ENCODE data around the gene PCOLCE2.

The PCOLCE2 gene

DNA sequence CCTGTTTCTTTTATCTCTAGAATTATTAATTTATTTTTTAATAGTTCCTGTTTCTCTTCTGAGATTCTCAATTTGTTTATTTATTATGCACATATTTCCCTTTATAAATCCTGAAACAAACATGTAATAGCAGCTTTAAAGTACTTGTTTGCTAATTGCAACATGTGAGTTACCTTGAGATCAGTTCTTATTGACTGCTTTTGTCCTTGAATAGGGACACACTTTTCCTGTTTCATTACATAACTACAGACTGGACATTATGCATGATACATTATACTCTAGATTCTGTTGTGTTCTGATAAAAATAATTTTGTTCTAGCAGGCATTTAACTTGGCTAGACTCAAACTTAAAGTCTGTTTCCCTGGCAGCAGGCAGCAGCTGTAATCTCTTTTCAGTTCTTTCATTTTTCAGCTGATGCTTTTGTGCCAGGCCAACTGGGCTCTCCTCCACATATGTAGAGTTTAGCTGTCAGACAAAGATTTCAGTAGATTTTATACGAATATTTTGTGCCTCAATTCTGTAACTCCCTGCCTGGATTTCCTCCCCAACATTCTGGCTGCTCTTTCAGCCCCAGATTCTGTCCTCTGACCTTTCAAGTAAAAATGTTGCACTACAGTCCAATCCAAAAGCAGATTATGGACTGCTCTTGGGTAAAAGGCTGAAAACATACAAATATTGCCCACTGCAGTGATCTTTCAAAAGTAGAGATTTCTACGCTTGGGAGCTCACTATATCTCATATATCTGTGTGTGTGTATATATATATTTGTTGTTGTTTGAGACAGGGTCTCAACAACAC lies 41.9 kb downstream of the PCOLCE2 start:
- no peaks in the 10 kb centered on the region for H3K36me3 Mint-ChIP-seq (ENCODE audit: insufficient read depth)
- no peaks in the 10 kb centered on the region for H3K4me1 Mint-ChIP-seq (ENCODE audit: low read depth in 2 of 2)
- ATAC-seq (replicated peaks) (no peak), DNase-seq (no peak)
- H3K27me3 Mint-ChIP-seq = peaks cover 0 to 22% of the 10 kb centered on the region in 2 donors
- H3K4me3 Mint-ChIP-seq = no peak overlapping the region
- no peak overlapping the region for H3K27ac Mint-ChIP-seq
- H3K9me3 Mint-ChIP-seq = no peaks in the 10 kb centered on the region

DNA sequence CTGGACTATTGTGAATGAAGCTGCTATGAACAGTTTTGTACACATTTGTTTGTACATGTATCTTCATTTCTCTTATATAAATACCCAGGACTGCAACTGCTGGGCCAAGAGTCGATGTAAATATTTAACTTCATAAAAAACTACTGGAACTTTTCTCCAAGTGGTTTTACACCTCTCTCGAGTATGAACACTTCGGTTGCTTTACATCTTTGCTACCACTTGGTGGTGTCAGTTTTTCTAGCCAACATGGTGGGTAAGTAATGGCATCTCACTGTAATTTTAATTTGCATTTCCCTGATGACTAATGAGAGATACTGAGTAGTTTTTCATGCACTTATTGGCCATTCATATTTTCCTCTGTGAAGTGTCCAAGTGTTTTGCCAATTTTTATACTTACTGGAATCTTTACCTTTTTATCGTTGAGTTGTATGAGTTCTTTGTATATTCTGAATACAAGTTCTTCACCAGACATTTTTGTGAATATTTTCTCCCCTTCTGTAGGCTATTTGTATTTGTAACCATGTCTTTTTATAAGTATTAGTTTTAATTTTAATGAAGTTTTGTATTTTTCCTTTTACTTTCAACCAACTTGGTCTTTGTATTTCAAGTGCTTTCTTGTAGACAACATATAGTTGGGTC lies 44.4 kb downstream of the PCOLCE2 start:
- ATAC-seq (replicated peaks) (no peak), DNase-seq (no peak)
- Mint-ChIP-seq H3K36me3 (ENCODE audit: insufficient read depth) (no peaks in the 10 kb centered on the region), H3K27me3 (peaks cover 0 to 22% of the 10 kb centered on the region in 2 donors), H3K27ac (no peak overlapping the region), H3K4me3 (no peak overlapping the region), H3K9me3 (no peaks in the 10 kb centered on the region), H3K4me1 (ENCODE audit: low read depth in 2 of 2) (no peaks in the 10 kb centered on the region)

DNA sequence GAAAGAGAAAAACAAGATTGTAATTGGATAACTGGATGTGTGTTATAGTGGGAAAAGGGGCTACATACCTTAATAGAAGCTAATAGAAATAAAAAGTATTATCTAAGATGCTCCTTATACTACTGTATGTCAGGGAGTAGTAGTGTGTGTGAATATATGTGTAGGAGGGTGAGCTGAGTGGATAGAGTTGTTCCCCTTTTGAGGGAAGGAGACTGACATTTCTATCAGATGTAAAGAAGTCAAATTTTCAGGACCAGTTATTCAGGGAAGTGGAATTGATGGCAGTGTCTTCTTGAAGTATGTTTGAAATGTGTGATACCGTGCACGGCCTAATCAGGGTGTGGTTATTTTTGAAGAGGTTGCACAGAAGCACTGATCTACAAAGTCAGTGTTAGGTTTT lies 49.1 kb downstream of the PCOLCE2 start:
- Mint-ChIP-seq H3K36me3 (ENCODE audit: insufficient read depth) (no peaks in the 10 kb centered on the region), H3K27ac (no peak overlapping the region)
- DNase-seq = no peak

DNA sequence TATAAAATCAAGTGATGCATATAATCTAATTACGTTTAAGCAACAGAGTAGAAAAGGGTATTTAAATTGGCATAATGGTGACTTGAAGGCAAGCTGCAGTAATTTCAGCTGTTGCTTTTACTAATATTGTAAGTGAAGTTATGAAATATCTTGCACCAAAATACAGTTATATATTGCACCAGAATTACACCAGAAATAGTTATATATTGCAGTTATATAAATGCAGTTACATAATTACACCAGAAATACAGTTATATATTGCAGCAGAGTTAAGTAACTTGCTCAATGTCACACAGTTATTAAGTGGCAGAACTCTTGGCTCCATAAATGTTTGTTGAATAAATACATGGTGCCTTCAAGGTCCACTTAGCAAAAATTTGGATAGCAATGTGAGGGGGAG lies 51.4 kb downstream of the PCOLCE2 start:
- no peaks in the 10 kb centered on the region for H3K9me3 Mint-ChIP-seq
- DNase-seq (no peak), ATAC-seq (replicated peaks) (no peak)
- H3K27ac Mint-ChIP-seq = no peak overlapping the region
- no peak overlapping the region for H3K4me3 Mint-ChIP-seq
- peaks cover 27 to 40% of the 10 kb centered on the region in 2 donors for H3K27me3 Mint-ChIP-seq
- H3K36me3 Mint-ChIP-seq (ENCODE audit: insufficient read depth) = no peaks in the 10 kb centered on the region
- H3K4me1 Mint-ChIP-seq (ENCODE audit: low read depth in 2 of 2) = no peaks in the 10 kb centered on the region

More for the DNA sequence above, 49.1 kb downstream of the PCOLCE2 start:
- H3K27me3 Mint-ChIP-seq = peaks cover 28 to 31% of the 10 kb centered on the region in 2 donors
- no peak overlapping the region for H3K4me3 Mint-ChIP-seq
- no peaks in the 10 kb centered on the region for H3K4me1 Mint-ChIP-seq (ENCODE audit: low read depth in 2 of 2)
- no peaks in the 10 kb centered on the region for H3K9me3 Mint-ChIP-seq
- no peak for ATAC-seq (replicated peaks)

DNA sequence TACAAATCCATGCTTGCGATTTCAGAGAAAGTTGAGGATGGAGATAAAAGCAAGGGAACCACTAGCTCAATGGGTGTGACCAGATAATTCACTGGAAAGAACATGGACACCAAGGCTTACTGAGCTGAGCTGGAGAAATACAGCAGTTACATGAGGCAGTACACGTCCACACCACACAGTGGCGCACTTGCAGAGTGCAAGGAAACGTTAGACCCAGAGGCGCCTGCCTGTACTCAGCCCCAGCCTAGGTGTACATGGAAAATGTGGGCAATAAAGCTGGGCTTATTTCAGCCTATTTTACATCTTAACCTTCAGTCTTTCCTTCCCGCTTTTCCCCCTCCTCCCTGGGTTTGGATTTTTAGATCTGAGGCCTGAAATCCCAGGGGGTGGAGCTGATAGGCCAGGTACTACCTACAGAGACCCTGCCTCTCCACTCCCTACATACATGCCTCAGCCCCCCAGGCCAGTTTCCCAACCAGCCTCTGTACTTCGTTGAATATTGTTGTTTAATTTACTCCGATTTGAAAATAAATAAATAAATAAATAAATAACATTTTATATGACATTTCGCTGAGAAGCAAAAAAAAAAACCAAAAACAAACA lies 60.1 kb downstream of the PCOLCE2 start:
- H3K4me1 Mint-ChIP-seq (ENCODE audit: low read depth in 2 of 2) = no peaks in the 10 kb centered on the region
- H3K27me3 Mint-ChIP-seq = peaks cover 44 to 58% of the 10 kb centered on the region in 2 donors
- no peaks in the 10 kb centered on the region for H3K36me3 Mint-ChIP-seq (ENCODE audit: insufficient read depth)
- H3K4me3 Mint-ChIP-seq = no peak overlapping the region
- no peaks in the 10 kb centered on the region for H3K9me3 Mint-ChIP-seq
- H3K27ac Mint-ChIP-seq = no peak overlapping the region
- DNase-seq = peak; percentile 39 to 48 (median 44)
- ATAC-seq (replicated peaks) = peak; percentile 84

DNA sequence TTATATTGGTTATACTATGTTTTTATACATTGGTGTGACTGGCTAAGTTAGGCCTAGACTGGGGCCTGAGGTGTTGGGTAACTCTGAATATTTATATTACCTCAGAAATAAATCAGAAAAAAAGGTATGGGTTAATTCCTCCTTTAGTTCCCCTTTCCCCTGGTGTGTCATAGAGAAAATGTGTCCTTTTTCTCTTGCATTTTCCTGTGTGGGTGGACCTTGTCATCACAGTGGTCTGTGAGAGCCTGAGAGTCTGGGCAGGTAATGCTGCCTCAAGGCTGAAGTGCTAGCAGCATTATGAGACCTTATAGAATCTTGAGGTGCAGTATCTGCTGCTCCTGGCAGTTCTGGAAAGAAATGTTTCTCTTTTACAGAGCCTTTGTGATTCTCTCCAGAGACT lies 69.7 kb downstream of the PCOLCE2 start:
- Mint-ChIP-seq H3K36me3 (ENCODE audit: insufficient read depth) (no peaks in the 10 kb centered on the region), H3K4me3 (no peak overlapping the region), H3K9me3 (no peaks in the 10 kb centered on the region), H3K27me3 (peaks cover 23 to 58% of the 10 kb centered on the region in 2 donors), H3K27ac (no peak overlapping the region), H3K4me1 (ENCODE audit: low read depth in 2 of 2) (no peaks in the 10 kb centered on the region)
- DNase-seq = no peak
- ATAC-seq (replicated peaks) = no peak

DNA sequence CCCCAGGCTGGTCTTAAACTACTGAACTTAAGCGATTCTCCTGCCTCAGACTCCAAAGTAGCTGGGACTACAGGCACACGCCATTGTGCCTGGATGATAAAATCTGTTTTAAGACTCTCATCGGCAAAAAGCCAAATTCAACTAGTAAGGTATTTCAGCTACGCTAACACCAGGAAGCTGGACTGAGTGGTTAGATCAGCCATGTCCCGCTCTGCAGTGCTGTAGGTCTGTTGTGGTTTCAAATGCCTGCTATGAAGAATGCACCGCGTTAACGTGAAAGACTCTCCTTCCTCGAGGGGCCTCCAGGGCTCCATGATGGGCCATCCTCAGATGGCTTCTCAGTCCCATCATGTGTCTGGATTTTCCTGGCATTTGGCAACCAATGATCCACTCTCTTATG lies 70.2 kb downstream of the PCOLCE2 start:
- Mint-ChIP-seq H3K36me3 (ENCODE audit: insufficient read depth) (no peaks in the 10 kb centered on the region), H3K27ac (no peak overlapping the region), H3K4me3 (no peak overlapping the region), H3K4me1 (ENCODE audit: low read depth in 2 of 2) (no peaks in the 10 kb centered on the region), H3K27me3 (peaks cover 21 to 55% of the 10 kb centered on the region in 2 donors), H3K9me3 (no peaks in the 10 kb centered on the region)
- ATAC-seq (replicated peaks) (no peak), DNase-seq (no peak)

DNA sequence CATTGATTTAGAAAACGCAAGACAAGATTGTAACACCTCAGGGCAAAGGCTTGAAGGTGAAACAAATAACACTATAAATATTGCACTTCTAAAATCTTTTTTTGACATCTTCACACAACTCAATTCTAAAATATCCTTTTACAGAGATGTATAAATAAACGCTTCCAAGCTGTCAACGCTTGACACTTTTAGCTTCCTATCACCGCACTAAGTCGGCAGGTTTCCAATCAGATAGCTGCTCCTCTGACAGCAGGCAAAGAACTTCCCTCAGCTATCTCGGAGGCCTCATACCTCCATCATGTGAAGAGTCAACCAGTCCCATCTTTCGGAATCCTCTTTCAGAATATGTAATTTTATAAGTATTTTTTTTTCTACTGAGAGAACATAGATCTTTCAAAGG lies 71.0 kb downstream of the PCOLCE2 start:
- ATAC-seq (replicated peaks) (no peak), DNase-seq (no peak)
- Mint-ChIP-seq H3K27ac (no peak overlapping the region), H3K4me1 (ENCODE audit: low read depth in 2 of 2) (no peaks in the 10 kb centered on the region), H3K4me3 (no peak overlapping the region), H3K36me3 (ENCODE audit: insufficient read depth) (no peaks in the 10 kb centered on the region), H3K27me3 (peaks cover 17 to 53% of the 10 kb centered on the region in 2 donors), H3K9me3 (no peaks in the 10 kb centered on the region)

DNA sequence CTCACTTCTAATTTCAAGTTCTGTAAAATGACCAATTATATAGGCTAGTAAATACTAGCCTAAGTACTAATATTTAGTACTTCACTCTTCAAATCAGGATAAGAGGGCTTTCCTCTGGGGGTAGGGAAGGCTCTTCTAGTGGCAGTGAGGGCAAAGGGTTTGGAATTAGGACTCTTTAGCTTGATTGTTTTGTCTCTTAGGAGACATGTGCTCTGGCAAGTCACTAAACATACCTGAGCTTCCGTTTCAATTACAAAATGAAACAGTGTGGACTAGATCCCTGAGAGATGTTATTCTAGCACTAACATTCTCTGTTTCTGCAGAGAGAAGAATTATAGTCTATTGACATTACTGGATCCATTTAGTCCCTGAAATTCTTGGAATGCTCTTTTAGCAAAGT lies 71.5 kb downstream of the PCOLCE2 start:
- Mint-ChIP-seq H3K4me3 (no peak overlapping the region), H3K4me1 (ENCODE audit: low read depth in 2 of 2) (no peaks in the 10 kb centered on the region), H3K36me3 (ENCODE audit: insufficient read depth) (no peaks in the 10 kb centered on the region), H3K9me3 (no peaks in the 10 kb centered on the region), H3K27me3 (peaks cover 23 to 51% of the 10 kb centered on the region in 2 donors), H3K27ac (no peak overlapping the region)
- DNase-seq = no peak
- ATAC-seq (replicated peaks) = no peak

DNA sequence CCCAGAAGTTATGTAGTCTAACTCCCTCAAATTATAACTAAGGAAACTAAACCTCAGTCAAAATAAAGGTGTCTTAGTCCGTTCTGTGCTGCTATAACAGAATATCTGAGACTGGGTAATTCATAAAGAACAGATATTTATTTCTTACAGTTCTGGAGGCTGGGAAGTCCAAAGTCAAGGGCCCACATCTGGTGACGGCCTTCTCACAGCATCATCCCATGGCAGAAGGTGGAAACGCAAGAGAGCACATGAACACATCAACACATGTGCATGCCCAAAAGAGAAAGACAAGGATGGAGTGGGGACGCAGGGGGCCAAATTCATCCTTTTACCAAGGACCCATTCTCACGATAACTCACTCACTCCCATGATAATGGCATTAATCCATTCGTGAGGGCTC lies 73.1 kb downstream of the PCOLCE2 start:
- Mint-ChIP-seq H3K9me3 (no peaks in the 10 kb centered on the region), H3K36me3 (ENCODE audit: insufficient read depth) (no peaks in the 10 kb centered on the region), H3K4me1 (ENCODE audit: low read depth in 2 of 2) (no peaks in the 10 kb centered on the region), H3K27ac (no peak overlapping the region), H3K27me3 (peaks cover 28 to 52% of the 10 kb centered on the region in 2 donors), H3K4me3 (no peak overlapping the region)
- ATAC-seq (replicated peaks) (no peak), DNase-seq (no peak)

DNA sequence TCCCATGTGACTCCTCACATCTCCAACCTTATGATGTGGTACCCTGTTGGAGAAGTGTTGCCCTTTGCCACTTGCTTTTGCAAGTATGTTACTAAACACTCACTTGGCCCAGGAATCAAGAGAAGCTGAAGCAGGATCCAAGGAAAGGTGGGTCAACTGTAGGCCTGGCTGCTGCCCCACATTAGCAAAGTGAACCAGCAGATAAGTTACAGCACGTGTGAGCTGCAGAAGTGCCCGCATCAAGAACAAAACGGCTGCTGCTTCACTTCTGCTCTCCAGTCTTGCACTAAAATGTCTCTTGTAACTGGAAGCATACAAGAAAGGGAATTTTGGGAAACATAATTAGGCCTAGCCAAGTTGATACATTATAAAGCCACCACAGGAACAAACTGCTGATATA lies 79.6 kb downstream of the PCOLCE2 start:
- Mint-ChIP-seq H3K9me3 (no peaks in the 10 kb centered on the region), H3K4me3 (no peak overlapping the region), H3K4me1 (ENCODE audit: low read depth in 2 of 2) (peaks cover 0 to 2% of the 10 kb centered on the region in 2 donors), H3K27ac (no peak overlapping the region), H3K36me3 (ENCODE audit: insufficient read depth) (peaks cover 7% of the 10 kb centered on the region), H3K27me3 (peaks cover 17 to 19% of the 10 kb centered on the region in 2 donors)
- no peak for DNase-seq
- no peak for ATAC-seq (replicated peaks)

DNA sequence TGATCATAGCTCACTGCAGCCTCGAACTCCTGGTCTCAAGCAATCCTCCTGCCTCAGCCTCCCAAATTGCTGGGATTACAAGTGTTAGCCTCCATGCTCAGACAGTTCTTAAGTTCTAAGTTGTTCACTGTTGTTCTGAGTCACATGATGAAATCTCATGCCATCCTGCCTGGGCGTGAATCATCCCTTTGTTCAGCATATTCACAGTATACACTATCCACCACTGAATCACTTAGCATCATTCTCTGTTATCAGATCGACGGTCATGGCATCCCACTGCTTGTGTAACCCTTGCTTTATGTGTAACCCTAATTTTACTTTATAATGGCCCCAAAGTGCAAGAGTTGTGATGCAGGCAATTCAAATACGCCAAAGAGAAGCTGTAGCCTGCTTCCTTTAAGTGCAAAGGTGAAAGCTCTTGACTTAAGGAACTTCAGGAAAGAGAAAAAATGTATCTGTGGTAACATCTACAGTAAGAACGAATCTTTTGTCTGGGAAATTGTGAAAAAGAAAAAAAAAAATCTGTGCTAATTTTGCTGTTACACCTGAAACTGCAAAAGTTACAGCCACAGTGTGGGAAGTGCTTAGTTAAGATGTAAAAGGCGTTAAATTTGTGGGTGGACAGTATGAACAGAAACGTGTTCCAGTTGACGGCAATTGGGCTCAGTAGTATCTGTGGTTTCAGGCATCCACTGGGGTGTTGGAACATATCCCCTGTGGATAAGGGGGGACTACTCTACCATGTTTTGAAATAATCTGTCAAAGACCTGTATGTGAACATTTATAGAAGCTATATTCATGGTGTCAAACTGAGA lies 80.6 kb downstream of the PCOLCE2 start:
- no peak for DNase-seq
- H3K4me3 Mint-ChIP-seq = no peak overlapping the region
- no peak overlapping the region for H3K27ac Mint-ChIP-seq
- no peaks in the 10 kb centered on the region for H3K9me3 Mint-ChIP-seq
- H3K36me3 Mint-ChIP-seq (ENCODE audit: insufficient read depth) = peaks cover 7% of the 10 kb centered on the region
- peaks cover 17 to 19% of the 10 kb centered on the region in 2 donors for H3K27me3 Mint-ChIP-seq
- no peak for ATAC-seq (replicated peaks)
- peaks cover 0 to 2% of the 10 kb centered on the region in 2 donors for H3K4me1 Mint-ChIP-seq (ENCODE audit: low read depth in 2 of 2)

DNA sequence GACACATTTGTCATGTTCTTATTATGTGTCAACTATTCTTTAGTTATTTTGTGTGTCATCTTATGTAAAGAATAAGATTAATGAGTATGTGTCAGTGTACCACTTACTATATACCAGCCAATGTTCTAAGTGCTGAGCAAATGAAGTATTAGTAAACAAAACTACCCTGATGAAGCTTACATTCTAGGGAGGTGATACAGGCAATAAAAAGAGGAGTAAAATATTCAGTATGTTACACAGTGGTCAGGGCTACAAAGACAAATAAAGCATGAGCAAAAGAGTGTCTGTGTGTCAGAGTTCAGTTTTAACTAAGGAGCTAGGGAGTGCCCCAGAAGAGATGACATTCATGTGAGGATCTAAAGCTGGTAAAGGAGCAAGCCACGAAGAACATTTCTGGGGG lies 86.0 kb downstream of the PCOLCE2 start:
- ATAC-seq (replicated peaks) (no peak), DNase-seq (no peak)
- H3K9me3 Mint-ChIP-seq = no peaks in the 10 kb centered on the region
- H3K27me3 Mint-ChIP-seq = no peaks in the 10 kb centered on the region
- H3K4me3 Mint-ChIP-seq = no peak overlapping the region
- no peaks in the 10 kb centered on the region for H3K4me1 Mint-ChIP-seq (ENCODE audit: low read depth in 2 of 2)
- H3K27ac Mint-ChIP-seq = no peak overlapping the region
- H3K36me3 Mint-ChIP-seq (ENCODE audit: insufficient read depth) = peaks cover 7% of the 10 kb centered on the region

All from effector memory CD8-positive, alpha-beta T cell (primary cell).